Fibroblast of the aortic adventitia (primary cell): ENCODE data around the gene RGS6. TPM values are rescaled to one million over a fixed set of nuclear protein-coding genes. Genes with fewer than 3 reads are reported as not detected.

Experiments used
- DNase-seq: peaks from one replicate; pipeline ENCODE4 v3.0.0-alpha.2; 2010; ENCODE audit warnings: low read depth
- H3K4me3 ChIP-seq: 2 replicates; pipeline ENCODE4 v1.5.1; 2011; ENCODE audit warnings: low read depth, mild to moderate bottlenecking, control low read depth, low read length, moderate library complexity
- total RNA-seq: library from RNA; depleted of rRNA; stranded (reverse); fragments of >200 nt; gene quantifications from 2 replicates; pipeline ENCODE4 v1.2.3, GENCODE V29; 2012; ENCODE audit warnings: low replicate concordance
- TF ChIP-seq, protein P1 (sequence below): IDR thresholded peaks from 2 replicates; pipeline ENCODE4 v1.5.1; 2011; ENCODE audit warnings: mild to moderate bottlenecking, low read length, control low read depth, inconsistent platforms; ENCODE audit not compliant: insufficient read depth

RGS6 gene
- total RNA-seq, 1 donor: not detected

DNA sequence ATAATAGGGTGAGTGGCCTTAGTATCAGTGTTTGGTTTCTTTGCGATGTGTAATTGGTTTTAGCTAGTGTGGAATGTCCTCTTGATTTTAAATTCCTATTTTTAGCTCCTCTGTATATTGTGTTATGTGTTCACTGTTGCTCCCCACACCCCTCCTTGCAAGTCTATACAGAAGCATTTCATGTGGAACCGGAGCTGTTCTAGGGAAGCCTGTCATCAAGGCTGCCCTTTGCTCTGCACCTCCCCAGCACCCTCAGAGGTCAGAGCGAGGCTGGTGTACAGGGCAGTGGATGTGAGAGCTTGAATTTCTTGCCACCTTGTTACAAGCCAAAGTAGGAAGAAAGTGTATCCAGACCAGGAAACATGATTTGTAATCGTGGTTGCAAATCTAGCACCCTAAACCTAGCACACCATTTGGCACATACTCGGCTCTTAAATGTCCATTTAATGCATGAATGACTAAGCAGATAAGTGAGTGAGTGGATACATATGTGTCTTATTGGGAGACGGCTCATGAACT, 376.8 kb downstream of the RGS6 start:
- H3K4me3 ChIP-seq: no peak overlapping the region
- DNase-seq: no peak
- TF ChIP-seq, protein P1, sequence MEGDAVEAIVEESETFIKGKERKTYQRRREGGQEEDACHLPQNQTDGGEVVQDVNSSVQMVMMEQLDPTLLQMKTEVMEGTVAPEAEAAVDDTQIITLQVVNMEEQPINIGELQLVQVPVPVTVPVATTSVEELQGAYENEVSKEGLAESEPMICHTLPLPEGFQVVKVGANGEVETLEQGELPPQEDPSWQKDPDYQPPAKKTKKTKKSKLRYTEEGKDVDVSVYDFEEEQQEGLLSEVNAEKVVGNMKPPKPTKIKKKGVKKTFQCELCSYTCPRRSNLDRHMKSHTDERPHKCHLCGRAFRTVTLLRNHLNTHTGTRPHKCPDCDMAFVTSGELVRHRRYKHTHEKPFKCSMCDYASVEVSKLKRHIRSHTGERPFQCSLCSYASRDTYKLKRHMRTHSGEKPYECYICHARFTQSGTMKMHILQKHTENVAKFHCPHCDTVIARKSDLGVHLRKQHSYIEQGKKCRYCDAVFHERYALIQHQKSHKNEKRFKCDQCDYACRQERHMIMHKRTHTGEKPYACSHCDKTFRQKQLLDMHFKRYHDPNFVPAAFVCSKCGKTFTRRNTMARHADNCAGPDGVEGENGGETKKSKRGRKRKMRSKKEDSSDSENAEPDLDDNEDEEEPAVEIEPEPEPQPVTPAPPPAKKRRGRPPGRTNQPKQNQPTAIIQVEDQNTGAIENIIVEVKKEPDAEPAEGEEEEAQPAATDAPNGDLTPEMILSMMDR: no peak

DNA sequence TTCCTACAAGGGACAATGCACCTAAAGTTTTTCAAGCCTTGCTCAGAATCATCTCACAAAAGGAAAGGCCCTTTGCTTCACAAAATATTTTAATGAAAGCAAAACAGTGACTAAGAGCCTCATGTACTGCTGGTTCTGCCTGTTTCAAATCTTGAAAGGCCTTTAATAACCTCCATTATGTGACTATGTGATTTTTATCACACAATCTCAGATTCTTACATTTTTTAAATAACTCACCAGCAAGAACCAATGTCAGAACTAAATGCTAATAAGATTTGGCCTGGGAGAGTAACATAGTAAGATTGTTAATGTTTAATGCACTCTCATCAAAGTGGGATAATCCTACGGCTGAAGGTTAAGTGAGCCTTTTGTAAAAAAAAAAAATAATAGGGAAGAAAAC, 378.9 kb downstream of the RGS6 start:
- no peak for DNase-seq
- no peak overlapping the region for H3K4me3 ChIP-seq
- TF ChIP-seq, protein P1: no peak

DNA sequence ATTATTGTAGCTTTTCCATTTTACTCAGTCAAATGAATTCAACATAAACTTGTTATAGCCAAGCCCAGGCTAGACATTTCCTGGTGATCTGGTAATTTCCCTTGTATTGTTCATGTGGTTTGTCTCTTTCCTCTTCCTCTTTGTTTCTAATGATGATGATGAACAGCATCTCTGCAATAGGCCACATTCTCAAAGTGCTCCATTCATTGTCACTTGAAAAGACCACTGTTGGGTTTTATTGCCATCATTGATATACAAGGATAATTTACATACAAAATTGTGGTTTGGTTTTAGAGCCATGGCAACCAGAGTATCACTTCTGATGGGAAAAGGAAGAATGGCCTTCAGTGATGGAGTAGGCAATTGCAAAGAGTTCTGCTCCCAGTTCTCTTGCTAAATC, 379.3 kb downstream of the RGS6 start:
- no peak for DNase-seq
- TF ChIP-seq, protein P1: no peak

DNA sequence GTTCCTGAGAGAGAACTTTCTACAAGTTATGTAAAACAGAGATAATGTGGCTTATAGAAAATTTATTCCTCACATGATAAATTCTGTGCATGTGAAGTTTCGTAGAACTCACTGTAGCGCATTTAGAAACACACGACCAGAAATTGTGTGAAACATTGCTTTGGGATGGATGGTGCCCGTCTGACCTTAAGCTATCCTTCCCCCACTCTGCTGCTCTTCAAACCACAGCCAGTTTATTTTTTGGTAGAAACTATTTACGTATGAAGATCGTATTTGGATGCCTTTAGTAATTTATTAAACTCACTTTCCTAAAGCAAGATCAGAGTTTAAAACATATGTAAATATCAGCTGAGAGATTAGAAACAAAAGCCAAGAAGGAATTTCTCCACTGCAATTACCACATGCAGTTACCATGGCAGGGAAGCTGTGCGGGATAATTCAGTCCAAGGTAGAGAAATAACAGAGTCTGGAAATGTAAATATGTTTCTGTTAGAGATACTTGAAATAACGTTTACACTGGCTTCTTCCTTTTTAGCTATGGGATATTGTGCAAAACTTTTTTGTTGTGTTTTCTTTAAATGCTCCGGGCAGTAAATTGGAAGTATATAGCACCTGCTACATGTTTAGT, 382.7 kb downstream of the RGS6 start:
- no peak for DNase-seq
- TF ChIP-seq, protein P1: no peak
- no peak overlapping the region for H3K4me3 ChIP-seq

More for the DNA sequence above, 379.3 kb downstream of the RGS6 start:
- no peak overlapping the region for H3K4me3 ChIP-seq

DNA sequence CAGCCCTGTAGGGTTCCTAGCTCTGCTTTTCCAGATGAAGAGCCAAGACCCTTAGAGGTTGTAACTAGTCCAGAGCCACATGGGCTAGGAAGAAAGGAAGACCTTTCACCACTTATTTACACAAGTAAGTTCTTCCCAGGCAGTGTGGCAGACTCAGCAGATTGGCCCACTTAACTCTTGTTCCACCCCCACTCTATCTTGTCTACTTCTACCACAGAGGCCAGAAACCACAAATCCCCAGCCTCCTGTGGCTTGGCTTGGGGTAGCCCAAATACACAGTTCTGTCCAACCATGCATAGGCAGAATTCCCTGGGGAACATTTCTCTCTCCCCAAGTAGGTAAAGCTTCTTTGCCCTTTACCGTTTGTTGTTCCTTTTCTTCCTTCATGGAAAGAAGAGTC, 383.5 kb downstream of the RGS6 start:
- DNase-seq: no peak
- no peak overlapping the region for H3K4me3 ChIP-seq
- TF ChIP-seq, protein P1: no peak

DNA sequence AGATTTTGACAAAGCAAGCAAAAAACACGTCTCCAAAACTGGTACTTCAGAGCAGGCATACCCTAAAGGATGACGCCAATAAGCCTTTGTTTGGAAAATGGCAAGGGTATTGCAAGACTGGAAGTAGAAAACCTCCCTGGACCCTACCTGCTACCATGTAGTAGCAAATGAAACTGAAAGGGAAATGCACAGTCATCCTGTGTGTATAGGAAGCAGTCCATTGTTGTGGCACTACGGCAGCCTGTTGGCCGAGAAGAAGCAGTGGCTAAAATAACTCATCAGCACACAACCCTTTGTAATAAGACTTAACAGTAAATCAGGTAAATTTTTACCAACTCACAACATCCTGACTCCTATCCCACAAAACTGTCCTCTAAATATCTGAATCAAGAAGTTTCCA, 386.4 kb downstream of the RGS6 start:
- no peak overlapping the region for H3K4me3 ChIP-seq
- TF ChIP-seq, protein P1: no peak
- no peak for DNase-seq

DNA sequence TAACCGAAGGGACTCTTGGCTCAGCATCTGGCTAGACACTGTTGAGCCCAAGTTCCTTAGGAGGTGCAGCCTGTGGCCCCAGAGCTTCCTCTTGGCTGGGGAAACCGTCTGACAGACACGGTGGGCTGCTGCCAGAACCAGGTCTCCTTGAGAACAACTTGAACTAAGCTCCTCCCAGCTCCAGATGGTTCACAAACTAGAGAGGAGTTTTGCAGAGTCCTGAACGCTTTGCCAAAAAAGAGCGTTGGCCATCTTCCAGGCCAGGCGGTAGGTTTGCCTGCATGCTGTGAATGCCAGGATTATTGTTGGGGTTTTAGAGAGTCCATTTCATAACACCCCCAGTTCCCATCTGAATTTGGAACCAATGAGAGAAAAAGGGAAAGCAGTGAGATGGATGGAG, 399.8 kb downstream of the RGS6 start:
- DNase-seq: no peak
- H3K4me3 ChIP-seq: no peak overlapping the region
- TF ChIP-seq, protein P1: no peak
